ENCODE results near the gene RUFY4. TPM values are rescaled to one million over a fixed set of nuclear protein-coding genes. Genes with fewer than 3 reads are reported as not detected.

The RUFY4 gene
- total RNA-seq, 1 experiment from 2014 or later: 0.66 TPM

GRCh38 chr2:218071218-218071937 is 2.3 kb downstream of the RUFY4 start:
- H4K5ac ChIP-seq (ENCODE audit: insufficient read length, low read depth, low read length): no peak overlapping the region
- H2AK5ac ChIP-seq (ENCODE audit: insufficient read length, low read length): no peak overlapping the region
- no peak overlapping the region for H3K9ac ChIP-seq (ENCODE audit: extremely low read depth, insufficient read length, low read length)
- WGBS (ENCODE audit: extremely low coverage, insufficient read length, low lambda C conversion rate): no CpG with 5 or more reads among the region's 13 CpGs
- peaks cover 47% of the 10 kb centered on the region for H3K27me3 Mint-ChIP-seq (ENCODE audit: low read depth)
- no peaks in the 10 kb centered on the region for H4K20me1 ChIP-seq (ENCODE audit: control insufficient read depth, insufficient read depth, insufficient read length)
- no peak overlapping the region for H2BK5ac ChIP-seq (ENCODE audit: insufficient read length, low read length)
- no peak overlapping the region for H3K18ac ChIP-seq (ENCODE audit: insufficient read length, low read depth, low read length)
- H2BK15ac ChIP-seq (ENCODE audit: low read depth, low read length): no peak overlapping the region
- H3K56ac ChIP-seq (ENCODE audit: insufficient read length, low read depth, low read length): no peak overlapping the region
- peaks cover 10 to 22% of the 10 kb centered on the region in 2 experiments for H3K4me1 Mint-ChIP-seq
- no peaks in the 10 kb centered on the region for H3K9me3 ChIP-seq (ENCODE audit: control insufficient read depth, low read depth, low read length)
- H3K27ac Mint-ChIP-seq: no peak overlapping the region
- no peaks in the 10 kb centered on the region; a peak in 1 of 7 replicates for H3K36me3 Mint-ChIP-seq (ENCODE audit: insufficient read depth in 1 of 3, low read depth in 3 of 3)
- no peaks in the 10 kb centered on the region for H3K79me1 ChIP-seq (ENCODE audit: insufficient read depth, low read depth, low read length, poor library complexity, severe bottlenecking)
- H2BK20ac ChIP-seq (ENCODE audit: low read depth, low read length, poor library complexity, severe bottlenecking): no peak overlapping the region
- no peak overlapping the region for H2BK120ac ChIP-seq (ENCODE audit: low read depth, low read length, poor library complexity, severe bottlenecking)
- no peak overlapping the region for H2BK12ac ChIP-seq (ENCODE audit: insufficient read length, low read depth, low read length)
- no peak overlapping the region for H3K4me3 Mint-ChIP-seq
- H3K9me3 Mint-ChIP-seq: no peaks in the 10 kb centered on the region
- no peak overlapping the region for H3T11ph ChIP-seq (ENCODE audit: low read length)
- H3K27ac ChIP-seq (ENCODE audit: insufficient read length, low read depth, low read length): no peak overlapping the region
- no peaks in the 10 kb centered on the region; the same call in 1 of the 2 replicates for H3K27me3 ChIP-seq (ENCODE audit: insufficient read depth, low read length)
- TF ChIP-seq CTCF (conservative IDR thresholded peaks at IDR 0.05): no peak
- H3K23ac ChIP-seq (ENCODE audit: insufficient read length, low read depth, low read length): no peak overlapping the region
- H2AFZ ChIP-seq (ENCODE audit: low read length): no peak overlapping the region
- no peak overlapping the region for H3K14ac ChIP-seq (ENCODE audit: insufficient read depth, low read length)
- no peak overlapping the region for H4K8ac ChIP-seq (replicated peaks; ENCODE audit: insufficient read length, low read depth, low read length)
- H4K91ac ChIP-seq (ENCODE audit: insufficient read length, low read depth, low read length): no peak overlapping the region
- no peak overlapping the region for H3K4ac ChIP-seq (ENCODE audit: low read depth, low read length)
- H3K4me2 ChIP-seq (ENCODE audit: insufficient read depth, insufficient read length, low read length): no peak overlapping the region
- no peaks in the 10 kb centered on the region; the same call in 1 of the 2 replicates for H3K4me1 ChIP-seq (ENCODE audit: insufficient read depth, low read length)
- no peaks in the 10 kb centered on the region for H3K79me2 ChIP-seq (ENCODE audit: insufficient read depth, low read length)
- H3K23me2 ChIP-seq (ENCODE audit: insufficient read length, low read depth, low read length, poor library complexity, severe bottlenecking): no peaks in the 10 kb centered on the region
- no peak for DNase-seq

Measured in H9 (cell line).